Epithelial cell of proximal tubule (primary cell): ENCODE data around the gene PLXNA4. TPM values are rescaled to one million over a fixed set of nuclear protein-coding genes. Genes with fewer than 3 reads are reported as not detected.

Source experiments
- DNase-seq: peaks from one replicate; pipeline ENCODE4 v3.0.0-alpha.2; 2011; ENCODE audit warnings: low read depth
- H3K4me3 ChIP-seq: 2 replicates; pipeline ENCODE4 v1.5.1; 2011; ENCODE audit warnings: low read depth, mild to moderate bottlenecking, low read length
- CTCF ChIP-seq: conservative IDR thresholded peaks from 2 replicates; pipeline ENCODE4 v1.5.1; 2012; ENCODE audit warnings: low read depth, mild to moderate bottlenecking, low read length
- total RNA-seq: library from RNA; depleted of rRNA; stranded (reverse); fragments of >200 nt; gene quantifications from 2 replicates; pipeline ENCODE4 v1.2.3, GENCODE V29; 2015

The PLXNA4 gene
- total RNA-seq, 1 donor from 2014 or later = not detected

DNA sequence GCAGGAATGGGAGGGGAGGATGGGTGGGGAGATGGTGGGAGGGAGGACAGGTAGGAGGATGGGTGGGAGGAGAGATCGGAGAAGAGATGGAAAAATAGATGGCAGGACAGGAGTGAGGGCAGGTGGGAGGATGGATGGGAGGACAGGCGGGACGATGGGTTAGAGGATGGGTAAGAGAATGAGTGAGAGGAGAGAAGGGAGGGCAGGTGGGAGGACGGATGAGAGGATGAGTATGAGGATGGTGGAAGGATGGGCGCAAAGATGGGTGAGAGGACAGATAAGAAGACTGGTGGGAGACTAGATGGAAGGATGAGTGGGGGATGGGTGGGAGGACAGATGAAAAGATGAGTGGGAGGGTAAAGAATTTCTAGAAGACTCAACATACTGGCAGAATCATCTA lies 438.6 kb downstream of the PLXNA4 start:
- TF ChIP-seq CTCF = no peak
- no peak overlapping the region for H3K4me3 ChIP-seq
- DNase-seq = no peak

DNA sequence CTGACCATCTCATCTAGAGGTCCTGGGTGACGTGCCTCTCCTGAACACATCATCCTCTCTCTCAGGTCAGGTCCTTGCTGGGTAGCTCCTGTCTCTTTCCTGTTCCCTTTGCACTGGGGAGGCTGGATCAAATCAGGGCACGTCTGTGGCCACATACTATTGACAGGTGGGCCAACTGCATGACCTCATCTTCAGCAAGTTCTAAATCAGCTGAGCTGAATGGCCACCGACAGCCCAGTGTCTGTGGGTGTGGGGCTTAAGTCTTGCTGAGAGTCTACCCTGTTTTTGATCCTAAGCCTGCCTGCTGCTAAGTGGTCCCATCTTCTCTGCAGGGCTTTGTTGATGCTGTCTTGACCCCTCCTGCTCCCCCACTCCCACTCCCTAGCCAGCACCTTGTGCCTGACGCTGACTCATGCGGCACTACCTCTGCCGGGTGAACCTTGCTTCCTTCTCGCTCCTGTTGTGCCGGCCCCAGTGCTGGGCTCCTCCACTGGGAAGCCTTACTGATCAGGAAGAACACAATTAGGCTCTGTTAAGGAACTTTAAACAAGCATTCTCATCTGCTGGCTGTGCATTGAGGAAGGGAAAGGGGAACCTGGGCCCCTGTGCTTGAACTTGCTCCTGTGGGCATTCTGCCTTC lies 440.4 kb downstream of the PLXNA4 start:
- no peak for DNase-seq
- no peak for TF ChIP-seq CTCF
- no peak overlapping the region for H3K4me3 ChIP-seq

- no peak for TF ChIP-seq CTCF
- DNase-seq = no peak
- no peak overlapping the region for H3K4me3 ChIP-seq
These were observed 441.3 kb downstream of the PLXNA4 start for GRCh38 chr7:132134814-132135445.

DNA sequence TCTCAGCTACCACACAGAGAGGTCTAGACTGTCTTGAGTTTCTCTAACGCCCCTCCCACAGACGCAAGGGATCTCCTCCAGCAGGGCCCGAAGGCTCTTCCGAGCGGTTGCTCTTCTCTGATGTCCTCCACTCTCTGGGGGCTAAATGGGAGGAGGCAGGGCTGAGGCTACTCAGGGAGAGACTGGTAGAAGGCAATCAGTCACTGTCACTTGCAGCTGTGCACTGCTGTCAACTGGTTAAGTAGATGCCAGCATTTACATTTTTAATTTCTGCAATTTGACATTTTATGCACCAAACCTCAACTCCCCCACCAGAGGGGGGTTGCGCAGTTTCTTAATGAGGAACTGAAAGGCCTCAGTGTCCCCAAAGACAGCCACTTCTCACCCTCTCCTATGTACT lies 442.8 kb downstream of the PLXNA4 start:
- no peak overlapping the region for H3K4me3 ChIP-seq
- TF ChIP-seq CTCF = no peak
- no peak for DNase-seq

- no peak overlapping the region for H3K4me3 ChIP-seq
- TF ChIP-seq CTCF = no peak
- DNase-seq = no peak
These were observed 445.1 kb downstream of the PLXNA4 start for GRCh38 chr7:132131196-132131595.

DNA sequence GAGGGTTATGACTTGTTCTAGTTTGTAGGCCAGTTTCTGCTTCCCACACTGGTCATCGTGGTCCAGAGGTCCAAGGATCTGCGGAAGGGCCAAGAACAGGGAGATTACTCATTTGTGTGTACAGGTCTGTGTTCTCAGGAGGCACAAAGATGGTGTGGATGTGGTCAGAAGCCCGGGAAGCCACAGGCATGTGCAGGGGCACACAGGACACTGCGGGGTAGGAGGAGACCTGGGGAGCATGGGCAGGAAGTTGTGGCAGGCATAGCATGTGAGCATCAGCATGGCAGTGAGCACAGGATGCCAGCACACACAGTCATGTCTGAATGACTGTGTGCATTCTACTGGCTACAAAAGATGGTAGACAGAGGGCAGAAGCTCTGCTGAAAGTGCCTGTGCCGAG lies 445.8 kb downstream of the PLXNA4 start:
- H3K4me3 ChIP-seq = no peak overlapping the region
- no peak for TF ChIP-seq CTCF
- DNase-seq = no peak
